ENCODE data around the gene BCDIN3D. TPM values are rescaled to one million over a fixed set of nuclear protein-coding genes. Genes with fewer than 3 reads are reported as not detected.
"Not testable (repeated sequence)": the region's sequence is repeated elsewhere in the genome, so short reads cannot be mapped to it uniquely, and the experiment has no call there.

BCDIN3D gene
- total and polyA plus RNA-seq, 2 experiments from 2014 or later = 3.5 to 5.6 TPM

- H3K4me2 ChIP-seq = no peak overlapping the region
- no peaks in the 10 kb centered on the region for H3K9me2 ChIP-seq (replicated peaks; ENCODE audit: insufficient read depth)
- 91% methylated on average over 3 of the region's 3 CpGs for WGBS (ENCODE audit: low lambda C conversion rate, missing lambda C conversion rate)
- H3K36me3 ChIP-seq (replicated peaks; ENCODE audit: insufficient read depth, low read depth) = no peaks in the 10 kb centered on the region
- TF ChIP-seq EZH2phosphoT487 (IDR thresholded peaks at IDR 0.05; ENCODE audit: low read depth, severe bottlenecking, unreplicated experiment) (no peak), CTCF (IDR thresholded peaks at IDR 0.05; ENCODE audit: poor library complexity) (no peak), EZH2 (IDR thresholded peaks at IDR 0.05; ENCODE audit: borderline replicate concordance) (no peak)
- H3K27me3 ChIP-seq = no peaks in the 10 kb centered on the region
- no peaks in the 10 kb centered on the region for H4K20me1 ChIP-seq (ENCODE audit: insufficient read depth, poor library complexity, severe bottlenecking)
- no peak for DNase-seq (ENCODE audit: low spot score)
- H3K4me1 ChIP-seq (ENCODE audit: insufficient read depth) = peaks cover 17% of the 10 kb centered on the region
- no peaks in the 10 kb centered on the region for H3K79me2 ChIP-seq
- H2AFZ ChIP-seq = no peak overlapping the region
- H3K9me3 ChIP-seq (ENCODE audit: low read depth) = no peaks in the 10 kb centered on the region
- no peak overlapping the region for H3K4me3 ChIP-seq
- no peak overlapping the region for H3K27ac ChIP-seq
Measured at GRCh38 chr12:49873361-49873934, 30.5 kb upstream of the BCDIN3D start.

GRCh38 chr12:49872781-49873181, 29.9 kb upstream of the BCDIN3D start:
- H3K4me2 ChIP-seq = no peak overlapping the region
- no peak overlapping the region for H2AFZ ChIP-seq
- peaks cover 24% of the 10 kb centered on the region for H3K4me1 ChIP-seq (ENCODE audit: insufficient read depth)
- no peaks in the 10 kb centered on the region for H3K36me3 ChIP-seq (replicated peaks; ENCODE audit: insufficient read depth, low read depth)
- no peaks in the 10 kb centered on the region for H3K9me2 ChIP-seq (replicated peaks; ENCODE audit: insufficient read depth)
- 90% methylated on average over 6 of the region's 6 CpGs for WGBS (ENCODE audit: low lambda C conversion rate, missing lambda C conversion rate)
- no peaks in the 10 kb centered on the region for H4K20me1 ChIP-seq (ENCODE audit: insufficient read depth, poor library complexity, severe bottlenecking)
- H3K4me3 ChIP-seq = no peak overlapping the region
- H3K79me2 ChIP-seq = no peaks in the 10 kb centered on the region
- H3K27me3 ChIP-seq = no peaks in the 10 kb centered on the region
- H3K27ac ChIP-seq = no peak overlapping the region
- no peak for DNase-seq (ENCODE audit: low spot score)
- H3K9me3 ChIP-seq (ENCODE audit: low read depth) = no peaks in the 10 kb centered on the region
- no peak for TF ChIP-seq EZH2phosphoT487 (IDR thresholded peaks at IDR 0.05; ENCODE audit: low read depth, severe bottlenecking, unreplicated experiment)
- no peak for TF ChIP-seq CTCF (IDR thresholded peaks at IDR 0.05; ENCODE audit: poor library complexity)
- no peak for TF ChIP-seq EZH2 (IDR thresholded peaks at IDR 0.05; ENCODE audit: borderline replicate concordance)

GRCh38 chr12:49872381-49872780, 29.5 kb upstream of the BCDIN3D start:
- no peaks in the 10 kb centered on the region for H3K9me2 ChIP-seq (replicated peaks; ENCODE audit: insufficient read depth)
- no peaks in the 10 kb centered on the region for H3K27me3 ChIP-seq
- no peaks in the 10 kb centered on the region for H3K79me2 ChIP-seq
- no peak overlapping the region for H3K4me2 ChIP-seq
- H3K36me3 ChIP-seq (replicated peaks; ENCODE audit: insufficient read depth, low read depth) = no peaks in the 10 kb centered on the region
- no peak overlapping the region for H2AFZ ChIP-seq
- 91% methylated on average over 5 of the region's 5 CpGs for WGBS (ENCODE audit: low lambda C conversion rate, missing lambda C conversion rate)
- no peaks in the 10 kb centered on the region for H4K20me1 ChIP-seq (ENCODE audit: insufficient read depth, poor library complexity, severe bottlenecking)
- TF ChIP-seq EZH2phosphoT487 (IDR thresholded peaks at IDR 0.05; ENCODE audit: low read depth, severe bottlenecking, unreplicated experiment) (no peak), EZH2 (IDR thresholded peaks at IDR 0.05; ENCODE audit: borderline replicate concordance) (no peak)
- DNase-seq (ENCODE audit: low spot score) = no peak
- H3K4me3 ChIP-seq = no peak overlapping the region
- peak overlapping the region; percentile 20 for H3K27ac ChIP-seq
- no peaks in the 10 kb centered on the region for H3K9me3 ChIP-seq (ENCODE audit: low read depth)
- H3K4me1 ChIP-seq (ENCODE audit: insufficient read depth) = peaks cover 28% of the 10 kb centered on the region

DNA sequence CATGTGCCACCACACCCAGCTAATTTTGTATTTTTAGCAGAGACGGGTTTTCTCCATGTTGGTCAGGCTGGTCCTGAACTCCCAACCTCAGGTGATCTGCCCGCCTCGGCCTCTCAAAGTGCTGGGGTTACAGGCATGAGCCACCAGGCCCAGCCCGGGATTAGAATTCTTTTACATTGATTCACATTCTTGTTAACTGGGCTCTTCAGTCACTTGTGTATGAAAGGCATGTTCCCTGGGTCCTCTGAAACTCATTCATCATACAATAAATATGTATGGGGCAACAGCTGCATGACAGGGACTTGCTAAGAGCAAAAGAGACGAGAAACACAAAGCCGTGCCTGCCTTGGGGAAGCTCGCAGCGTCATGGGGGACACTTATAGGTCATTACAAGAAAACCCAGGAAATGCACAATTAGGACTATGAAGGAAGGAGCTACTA, 28.9 kb upstream of the BCDIN3D start:
- WGBS (ENCODE audit: low lambda C conversion rate, missing lambda C conversion rate) = 83% methylated on average over 8 of the region's 8 CpGs
- Histone ChIP-seq H3K27ac (peak overlapping the region; percentile 20), H3K4me1 (ENCODE audit: insufficient read depth) (peaks cover 29% of the 10 kb centered on the region)
- H3K9me3 ChIP-seq (ENCODE audit: low read depth); H3K9me2 ChIP-seq (replicated peaks; ENCODE audit: insufficient read depth); H3K4me2 ChIP-seq; H4K20me1 ChIP-seq (ENCODE audit: insufficient read depth, poor library complexity, severe bottlenecking); H3K79me2 ChIP-seq; H3K36me3 ChIP-seq (replicated peaks; ENCODE audit: insufficient read depth, low read depth); H3K4me3 ChIP-seq; H3K27me3 ChIP-seq; H2AFZ ChIP-seq; DNase-seq (ENCODE audit: low spot score): not testable (repeated sequence)

Measured in hepatocyte (in vitro differentiated cells).